GM23338 (cell line): ENCODE data around the gene METTL24. TPM values are rescaled to one million over a fixed set of nuclear protein-coding genes. Genes with fewer than 3 reads are reported as not detected.

Experiments
- ATAC-seq: fragments of 200-7000 bp; cut with Tn5 transposase; 3 replicates; pipeline ENCODE4 v1.9.1; 2020
- DNase-seq: peaks from one replicate; pipeline ENCODE4 v3.0.0-alpha.2; 2015; ENCODE audit warnings: low spot score
- H2AFZ ChIP-seq: fragments of 200-600 bp; sonication (generic); 2 replicates; pipeline ENCODE4 v1.8.0; 2016; ENCODE audit warnings: antibody characterized with exemption, mild to moderate bottlenecking, moderate library complexity
- H3F3A ChIP-seq: fragments of 200-600 bp; sonication (generic); replicated peaks from 2 replicates; pipeline ENCODE4 v1.8.0; 2017; ENCODE audit warnings: antibody characterized with exemption, mixed run types, low read depth
- H3K27ac ChIP-seq: fragments of 200-600 bp; sonication (generic); 2 replicates; pipeline ENCODE4 v1.6.1; 2016; ENCODE audit warnings: low read depth
- H3K27me3 ChIP-seq: fragments of 200-600 bp; sonication (generic); 2 replicates; pipeline ENCODE4 v1.8.0; 2016; ENCODE audit warnings: mild to moderate bottlenecking, mixed run types, moderate library complexity; ENCODE audit not compliant: insufficient read depth
- H3K36me3 ChIP-seq: fragments of 200-600 bp; sonication (generic); 2 replicates; pipeline ENCODE4 v1.8.0; 2016; ENCODE audit warnings: mild to moderate bottlenecking; ENCODE audit not compliant: insufficient read depth
- H3K4me1 ChIP-seq: fragments of 200-600 bp; sonication (generic); 2 replicates; pipeline ENCODE4 v1.8.0; 2016; ENCODE audit warnings: mild to moderate bottlenecking, moderate library complexity; ENCODE audit not compliant: insufficient read depth
- H3K4me2 ChIP-seq: fragments of 200-600 bp; sonication (generic); 2 replicates; pipeline ENCODE4 v1.7.1; 2017; ENCODE audit warnings: mixed run types
- H3K4me3 ChIP-seq: fragments of 200-600 bp; sonication (generic); 2 replicates; pipeline ENCODE4 v1.6.1; 2016; ENCODE audit warnings: mixed run types
- H3K79me2 ChIP-seq: fragments of 200-600 bp; sonication (generic); replicated peaks from 2 replicates; pipeline ENCODE4 v1.8.0; 2017; ENCODE audit warnings: mild to moderate bottlenecking; ENCODE audit not compliant: insufficient read depth
- H3K9me2 ChIP-seq: fragments of 200-600 bp; sonication (generic); 2 replicates; pipeline ENCODE4 v1.8.0; 2017; ENCODE audit not compliant: insufficient read depth
- H4K20me1 ChIP-seq: fragments of 200-600 bp; sonication (generic); replicated peaks from 2 replicates; pipeline ENCODE4 v1.8.0; 2017; ENCODE audit warnings: mild to moderate bottlenecking; ENCODE audit not compliant: insufficient read depth
- H3K27ac Mint-ChIP-seq: 2 replicates; pipeline ENCODE4 v1.8.0; 2020; ENCODE audit warnings: inconsistent platforms, mild to moderate bottlenecking, moderate library complexity, mixed read lengths
- H3K27me3 Mint-ChIP-seq: 3 replicates; pipeline ENCODE4 v1.8.0; 2022; ENCODE audit warnings: low read depth, mild to moderate bottlenecking, moderate library complexity, mixed read lengths, inconsistent platforms; ENCODE audit not compliant: insufficient read depth, poor library complexity
- H3K36me3 Mint-ChIP-seq: 3 replicates; pipeline ENCODE4 v1.8.0; 2021; ENCODE audit warnings: low read depth, mild to moderate bottlenecking, inconsistent platforms, moderate library complexity, mixed read lengths
- H3K4me1 Mint-ChIP-seq: 3 replicates; pipeline ENCODE4 v1.8.0; 2020; ENCODE audit warnings: mild to moderate bottlenecking, inconsistent platforms, mixed read lengths
- H3K4me3 Mint-ChIP-seq: 3 replicates; pipeline ENCODE4 v1.8.0; 2021; ENCODE audit warnings: moderate library complexity, mild to moderate bottlenecking, inconsistent platforms, mixed read lengths
- H3K9me3 Mint-ChIP-seq: 3 replicates; pipeline ENCODE4 v1.8.0; 2020; ENCODE audit warnings: moderate library complexity, mild to moderate bottlenecking, inconsistent platforms, mixed read lengths
- CREB1 ChIP-seq: fragments of 250-450 bp; sonication (Bioruptor Pico); IDR thresholded peaks from 2 replicates; pipeline ENCODE4 v1.5.0; 2020; ENCODE audit warnings: low read depth, mild to moderate bottlenecking, moderate library complexity
- EZH2 ChIP-seq: fragments of 200-600 bp; sonication (generic); IDR thresholded peaks from one replicate; pipeline ENCODE4 v1.8.0; 2017; ENCODE audit warnings: antibody characterized with exemption, mild to moderate bottlenecking, low read depth; ENCODE audit not compliant: unreplicated experiment
- EZH2phosphoT487 ChIP-seq: fragments of 200-600 bp; sonication (generic); IDR thresholded peaks from one replicate; pipeline ENCODE4 v1.8.1; 2018; ENCODE audit warnings: antibody characterized with exemption; ENCODE audit not compliant: unreplicated experiment
- JUNB ChIP-seq: IDR thresholded peaks from one replicate; pipeline ENCODE4 v1.6.1; 2016; ENCODE audit warnings: antibody characterized with exemption; ENCODE audit not compliant: unreplicated experiment
- POLR2AphosphoS5 ChIP-seq: IDR thresholded peaks from 2 replicates; pipeline ENCODE4 v1.6.1; 2016; ENCODE audit warnings: antibody characterized with exemption, low read depth
- STAT1 ChIP-seq: IDR thresholded peaks from one replicate; pipeline ENCODE4 v1.6.1; 2016; ENCODE audit warnings: antibody characterized with exemption; ENCODE audit not compliant: unreplicated experiment
- ZNF114 ChIP-seq: fragments of 250-450 bp; sonication (Bioruptor Pico); IDR thresholded peaks from 2 replicates; pipeline ENCODE4 v1.5.0; 2020; ENCODE audit warnings: mild to moderate bottlenecking, moderate library complexity
- polyA plus RNA-seq: library from polyadenylated mRNA; unstranded; fragments of >200 nt; fragmentation: Nextera tagmentation; extraction: Ambion mirVana; gene quantifications from 2 replicates; pipeline ENCODE4 v1.2.1, GENCODE V29; 2016
- total RNA-seq: library from RNA; depleted of rRNA; stranded (reverse); fragments of >200 nt; shearing (Covaris generic); gene quantifications from 2 replicates; pipeline ENCODE4 v1.2.3, GENCODE V29; 2014
- TF ChIP-seq, protein P1 (sequence below), 2 experiments: fragments of 200-600 bp in 1 of 2; sonication (generic) in 1 of 2; conservative IDR thresholded peaks; 2 replicates each; pipeline versions ENCODE4 v1.5.1 to v1.6.1; 2016 to 2017; ENCODE audit warnings: antibody characterized with exemption in 2 of 2, low read depth in 2 of 2, mild to moderate bottlenecking in 2 of 2, moderate library complexity in 1 of 2
- TF ChIP-seq, protein P2 (sequence below): IDR thresholded peaks from 2 replicates; pipeline ENCODE4 v1.6.1; 2016; ENCODE audit warnings: antibody characterized with exemption
- TF ChIP-seq, protein P3 (sequence below): fragments of 250-450 bp; sonication (Bioruptor Pico); IDR thresholded peaks from 2 replicates; pipeline ENCODE4 v1.5.0; 2020; ENCODE audit warnings: mild to moderate bottlenecking, moderate library complexity

Gene METTL24
- total and polyA plus RNA-seq, 2 experiments from 2014 or later: 0.35 TPM; not detected in 1

DNA sequence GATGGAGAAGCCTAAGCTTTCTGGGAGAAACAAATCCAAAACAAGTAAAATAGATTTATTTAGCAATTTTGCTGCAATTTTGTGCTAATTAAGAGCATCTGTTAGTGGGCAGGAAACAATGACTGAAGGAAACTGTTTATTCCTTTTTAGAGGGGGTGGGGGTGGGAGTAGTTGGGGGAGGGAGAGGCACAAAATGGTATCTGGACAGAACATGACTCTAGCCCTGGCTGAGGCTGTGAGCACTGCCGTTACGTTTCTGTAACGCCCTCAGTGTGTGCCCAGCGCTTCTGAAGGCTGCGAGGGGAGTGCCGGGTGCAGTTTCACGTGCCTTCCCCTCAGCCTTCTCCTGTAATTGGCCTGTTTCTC, 28.8 kb downstream of the METTL24 start:
- peaks cover 25% of the 10 kb centered on the region for H3K4me1 ChIP-seq
- Mint-ChIP-seq H3K4me3 (no peak overlapping the region), H3K27ac (peak overlapping the region; percentile 58; the same call in 1 of the 2 replicates), H3K36me3 (no peaks in the 10 kb centered on the region), H3K9me3 (no peaks in the 10 kb centered on the region), H3K27me3 (peaks cover 8% of the 10 kb centered on the region), H3K4me1 (peaks cover 41% of the 10 kb centered on the region)
- no peaks in the 10 kb centered on the region for H3K36me3 ChIP-seq
- no peak overlapping the region for H3K4me3 ChIP-seq
- no peak overlapping the region for H3K27ac ChIP-seq
- H2AFZ ChIP-seq: peak overlapping the region; percentile 90
- DNase-seq (no peak), ATAC-seq (peak; percentile 60)
- TF ChIP-seq, protein P1, sequence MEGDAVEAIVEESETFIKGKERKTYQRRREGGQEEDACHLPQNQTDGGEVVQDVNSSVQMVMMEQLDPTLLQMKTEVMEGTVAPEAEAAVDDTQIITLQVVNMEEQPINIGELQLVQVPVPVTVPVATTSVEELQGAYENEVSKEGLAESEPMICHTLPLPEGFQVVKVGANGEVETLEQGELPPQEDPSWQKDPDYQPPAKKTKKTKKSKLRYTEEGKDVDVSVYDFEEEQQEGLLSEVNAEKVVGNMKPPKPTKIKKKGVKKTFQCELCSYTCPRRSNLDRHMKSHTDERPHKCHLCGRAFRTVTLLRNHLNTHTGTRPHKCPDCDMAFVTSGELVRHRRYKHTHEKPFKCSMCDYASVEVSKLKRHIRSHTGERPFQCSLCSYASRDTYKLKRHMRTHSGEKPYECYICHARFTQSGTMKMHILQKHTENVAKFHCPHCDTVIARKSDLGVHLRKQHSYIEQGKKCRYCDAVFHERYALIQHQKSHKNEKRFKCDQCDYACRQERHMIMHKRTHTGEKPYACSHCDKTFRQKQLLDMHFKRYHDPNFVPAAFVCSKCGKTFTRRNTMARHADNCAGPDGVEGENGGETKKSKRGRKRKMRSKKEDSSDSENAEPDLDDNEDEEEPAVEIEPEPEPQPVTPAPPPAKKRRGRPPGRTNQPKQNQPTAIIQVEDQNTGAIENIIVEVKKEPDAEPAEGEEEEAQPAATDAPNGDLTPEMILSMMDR (conservative IDR thresholded peaks at IDR 0.05; ENCODE audit: low read depth in 2 of 2): no peak
- TF ChIP-seq CREB1 (CRISPR knock-in tag) (no peak), EZH2 (no peak), JUNB (no peak), STAT1 (no peak), ZNF114 (no peak), EZH2phosphoT487 (no peak), POLR2AphosphoS5 (no peak)
- TF ChIP-seq, protein P2, sequence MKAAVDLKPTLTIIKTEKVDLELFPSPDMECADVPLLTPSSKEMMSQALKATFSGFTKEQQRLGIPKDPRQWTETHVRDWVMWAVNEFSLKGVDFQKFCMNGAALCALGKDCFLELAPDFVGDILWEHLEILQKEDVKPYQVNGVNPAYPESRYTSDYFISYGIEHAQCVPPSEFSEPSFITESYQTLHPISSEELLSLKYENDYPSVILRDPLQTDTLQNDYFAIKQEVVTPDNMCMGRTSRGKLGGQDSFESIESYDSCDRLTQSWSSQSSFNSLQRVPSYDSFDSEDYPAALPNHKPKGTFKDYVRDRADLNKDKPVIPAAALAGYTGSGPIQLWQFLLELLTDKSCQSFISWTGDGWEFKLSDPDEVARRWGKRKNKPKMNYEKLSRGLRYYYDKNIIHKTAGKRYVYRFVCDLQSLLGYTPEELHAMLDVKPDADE: no peak
- TF ChIP-seq, protein P3, sequence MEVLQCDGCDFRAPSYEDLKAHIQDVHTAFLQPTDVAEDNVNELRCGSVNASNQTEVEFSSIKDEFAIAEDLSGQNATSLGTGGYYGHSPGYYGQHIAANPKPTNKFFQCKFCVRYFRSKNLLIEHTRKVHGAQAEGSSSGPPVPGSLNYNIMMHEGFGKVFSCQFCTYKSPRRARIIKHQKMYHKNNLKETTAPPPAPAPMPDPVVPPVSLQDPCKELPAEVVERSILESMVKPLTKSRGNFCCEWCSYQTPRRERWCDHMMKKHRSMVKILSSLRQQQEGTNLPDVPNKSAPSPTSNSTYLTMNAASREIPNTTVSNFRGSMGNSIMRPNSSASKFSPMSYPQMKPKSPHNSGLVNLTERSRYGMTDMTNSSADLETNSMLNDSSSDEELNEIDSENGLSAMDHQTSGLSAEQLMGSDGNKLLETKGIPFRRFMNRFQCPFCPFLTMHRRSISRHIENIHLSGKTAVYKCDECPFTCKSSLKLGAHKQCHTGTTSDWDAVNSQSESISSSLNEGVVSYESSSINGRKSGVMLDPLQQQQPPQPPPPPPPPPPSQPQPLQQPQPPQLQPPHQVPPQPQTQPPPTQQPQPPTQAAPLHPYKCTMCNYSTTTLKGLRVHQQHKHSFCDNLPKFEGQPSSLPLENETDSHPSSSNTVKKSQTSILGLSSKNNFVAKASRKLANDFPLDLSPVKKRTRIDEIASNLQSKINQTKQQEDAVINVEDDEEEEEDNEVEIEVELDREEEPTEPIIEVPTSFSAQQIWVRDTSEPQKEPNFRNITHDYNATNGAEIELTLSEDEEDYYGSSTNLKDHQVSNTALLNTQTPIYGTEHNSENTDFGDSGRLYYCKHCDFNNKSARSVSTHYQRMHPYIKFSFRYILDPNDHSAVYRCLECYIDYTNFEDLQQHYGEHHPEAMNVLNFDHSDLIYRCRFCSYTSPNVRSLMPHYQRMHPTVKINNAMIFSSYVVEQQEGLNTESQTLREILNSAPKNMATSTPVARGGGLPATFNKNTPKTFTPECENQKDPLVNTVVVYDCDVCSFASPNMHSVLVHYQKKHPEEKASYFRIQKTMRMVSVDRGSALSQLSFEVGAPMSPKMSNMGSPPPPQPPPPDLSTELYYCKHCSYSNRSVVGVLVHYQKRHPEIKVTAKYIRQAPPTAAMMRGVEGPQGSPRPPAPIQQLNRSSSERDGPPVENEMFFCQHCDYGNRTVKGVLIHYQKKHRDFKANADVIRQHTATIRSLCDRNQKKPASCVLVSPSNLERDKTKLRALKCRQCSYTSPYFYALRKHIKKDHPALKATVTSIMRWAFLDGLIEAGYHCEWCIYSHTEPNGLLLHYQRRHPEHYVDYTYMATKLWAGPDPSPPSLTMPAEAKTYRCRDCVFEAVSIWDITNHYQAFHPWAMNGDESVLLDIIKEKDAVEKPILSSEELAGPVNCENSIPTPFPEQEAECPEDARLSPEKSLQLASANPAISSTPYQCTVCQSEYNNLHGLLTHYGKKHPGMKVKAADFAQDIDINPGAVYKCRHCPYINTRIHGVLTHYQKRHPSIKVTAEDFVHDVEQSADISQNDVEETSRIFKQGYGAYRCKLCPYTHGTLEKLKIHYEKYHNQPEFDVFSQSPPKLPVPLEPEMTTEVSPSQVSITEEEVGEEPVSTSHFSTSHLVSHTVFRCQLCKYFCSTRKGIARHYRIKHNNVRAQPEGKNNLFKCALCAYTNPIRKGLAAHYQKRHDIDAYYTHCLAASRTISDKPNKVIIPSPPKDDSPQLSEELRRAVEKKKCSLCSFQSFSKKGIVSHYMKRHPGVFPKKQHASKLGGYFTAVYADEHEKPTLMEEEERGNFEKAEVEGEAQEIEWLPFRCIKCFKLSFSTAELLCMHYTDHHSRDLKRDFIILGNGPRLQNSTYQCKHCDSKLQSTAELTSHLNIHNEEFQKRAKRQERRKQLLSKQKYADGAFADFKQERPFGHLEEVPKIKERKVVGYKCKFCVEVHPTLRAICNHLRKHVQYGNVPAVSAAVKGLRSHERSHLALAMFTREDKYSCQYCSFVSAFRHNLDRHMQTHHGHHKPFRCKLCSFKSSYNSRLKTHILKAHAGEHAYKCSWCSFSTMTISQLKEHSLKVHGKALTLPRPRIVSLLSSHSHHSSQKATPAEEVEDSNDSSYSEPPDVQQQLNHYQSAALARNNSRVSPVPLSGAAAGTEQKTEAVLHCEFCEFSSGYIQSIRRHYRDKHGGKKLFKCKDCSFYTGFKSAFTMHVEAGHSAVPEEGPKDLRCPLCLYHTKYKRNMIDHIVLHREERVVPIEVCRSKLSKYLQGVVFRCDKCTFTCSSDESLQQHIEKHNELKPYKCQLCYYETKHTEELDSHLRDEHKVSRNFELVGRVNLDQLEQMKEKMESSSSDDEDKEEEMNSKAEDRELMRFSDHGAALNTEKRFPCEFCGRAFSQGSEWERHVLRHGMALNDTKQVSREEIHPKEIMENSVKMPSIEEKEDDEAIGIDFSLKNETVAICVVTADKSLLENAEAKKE (CRISPR knock-in tag): no peak
- H3K9me2 ChIP-seq: no peaks in the 10 kb centered on the region
- H3K27me3 ChIP-seq: no peaks in the 10 kb centered on the region
- H3F3A ChIP-seq: no peaks in the 10 kb centered on the region
- H4K20me1 ChIP-seq: no peaks in the 10 kb centered on the region
- H3K79me2 ChIP-seq: no peaks in the 10 kb centered on the region
- H3K4me2 ChIP-seq: no peak overlapping the region
